ENCODE measurements around the gene GRK3. TPM values are rescaled to one million over a fixed set of nuclear protein-coding genes. Genes with fewer than 3 reads are reported as not detected.

GRK3 gene
- total RNA-seq, 1 donor from 2014 or later: 66.7 TPM

- H3K36me3 Mint-ChIP-seq (ENCODE audit: low read depth): no peaks in the 10 kb centered on the region
- ChIA-PET CTCF (no interaction called here), POLR2A (no interaction called here)
- H3K27ac Mint-ChIP-seq: no peak overlapping the region
- ATAC-seq (ENCODE audit: low read depth) (no peak), DNase-seq (no peak)
- intact Hi-C loops (cut with micrococcal nuclease): no loop called here
- no peaks in the 10 kb centered on the region for H3K4me1 Mint-ChIP-seq
- H3K27me3 Mint-ChIP-seq: peaks cover 2% of the 10 kb centered on the region
- no peak overlapping the region for H3K4me3 Mint-ChIP-seq
- no peaks in the 10 kb centered on the region for H3K9me3 Mint-ChIP-seq
- no peak for TF ChIP-seq CTCF (IDR thresholded peaks at IDR 0.05)
Measured at GRCh38 chr22:25534724-25535123, 29.8 kb upstream of the GRK3 start.

- Mint-ChIP-seq H3K4me1 (no peaks in the 10 kb centered on the region), H3K27me3 (no peaks in the 10 kb centered on the region), H3K9me3 (no peaks in the 10 kb centered on the region), H3K4me3 (no peak overlapping the region), H3K36me3 (ENCODE audit: low read depth) (no peaks in the 10 kb centered on the region), H3K27ac (no peak overlapping the region)
- no peak for TF ChIP-seq CTCF (IDR thresholded peaks at IDR 0.05)
- DNase-seq (no peak), ATAC-seq (ENCODE audit: low read depth) (no peak)
- POLR2A ChIA-PET: interaction anchor here (0.7 kb wide), 1 partner anchor 108 kb away, joined by 3 read pairs; no protein-coding TSS in a partner anchor
- intact Hi-C loops (cut with micrococcal nuclease): no loop called here
- CTCF ChIA-PET: no interaction called here
Measured at GRCh38 chr22:25536589-25536988, 27.9 kb upstream of the GRK3 start.

- intact Hi-C loops (cut with micrococcal nuclease): loop anchor here (5.0 kb wide), 3 partner anchors 42 to 117 kb away; no protein-coding TSS in a partner anchor
- CTCF ChIA-PET: interaction anchor here (1.7 kb wide), 2 partner anchors 78 to 162 kb away, joined by 4 to 10 read pairs; no protein-coding TSS in a partner anchor
- Mint-ChIP-seq H3K4me3 (no peak overlapping the region), H3K9me3 (no peaks in the 10 kb centered on the region), H3K36me3 (ENCODE audit: low read depth) (no peaks in the 10 kb centered on the region), H3K27me3 (no peaks in the 10 kb centered on the region), H3K27ac (no peak overlapping the region), H3K4me1 (peaks cover 15% of the 10 kb centered on the region)
- no peak for TF ChIP-seq CTCF (IDR thresholded peaks at IDR 0.05)
- POLR2A ChIA-PET: no interaction called here
- ATAC-seq (ENCODE audit: low read depth) (no peak), DNase-seq (no peak)
Measured at GRCh38 chr22:25540166-25540907, 24.1 kb upstream of the GRK3 start.

- H3K9me3 Mint-ChIP-seq: no peaks in the 10 kb centered on the region
- no peak overlapping the region for H3K4me3 Mint-ChIP-seq
- H3K4me1 Mint-ChIP-seq: peaks cover 22% of the 10 kb centered on the region
- no peaks in the 10 kb centered on the region for H3K27me3 Mint-ChIP-seq
- ChIA-PET CTCF (interaction anchor here (1.7 to 4.0 kb wide), 3 partner anchors 25 to 161 kb away, joined by 4 to 68 read pairs (median 10); partner anchors contain the start of gene GRK3), POLR2A (interaction anchor here (0.6 kb wide), 1 partner anchor 22 kb away, joined by 6 read pairs; no protein-coding TSS in a partner anchor)
- no peak for DNase-seq
- no peaks in the 10 kb centered on the region for H3K36me3 Mint-ChIP-seq (ENCODE audit: low read depth)
- intact Hi-C loops (cut with micrococcal nuclease): loop anchor here (5.0 kb wide), 3 partner anchors 41 to 116 kb away; no protein-coding TSS in a partner anchor
- no peak for TF ChIP-seq CTCF (IDR thresholded peaks at IDR 0.05)
- H3K27ac Mint-ChIP-seq: no peak overlapping the region
- no peak for ATAC-seq (ENCODE audit: low read depth)
Measured at GRCh38 chr22:25540908-25541660, 23.4 kb upstream of the GRK3 start.

GRCh38 chr22:25542191-25542590, 22.3 kb upstream of the GRK3 start:
- H3K4me1 Mint-ChIP-seq: peaks cover 33% of the 10 kb centered on the region
- ChIA-PET CTCF (interaction anchor here (1.1 to 4.0 kb wide), 5 partner anchors 24 to 231 kb away, joined by 4 to 68 read pairs (median 10); partner anchors contain the start of gene GRK3), POLR2A (interaction anchor here (0.5 kb wide), 1 partner anchor 83 kb away, joined by 3 read pairs; no protein-coding TSS in a partner anchor)
- H3K36me3 Mint-ChIP-seq (ENCODE audit: low read depth): no peaks in the 10 kb centered on the region
- DNase-seq (no peak), ATAC-seq (ENCODE audit: low read depth) (no peak)
- no peak overlapping the region for H3K27ac Mint-ChIP-seq
- peaks cover 3% of the 10 kb centered on the region for H3K9me3 Mint-ChIP-seq
- H3K4me3 Mint-ChIP-seq: no peak overlapping the region
- intact Hi-C loops (cut with micrococcal nuclease): loop anchor here (5.0 kb wide), 3 partner anchors 40 to 115 kb away; no protein-coding TSS in a partner anchor
- TF ChIP-seq CTCF (IDR thresholded peaks at IDR 0.05): no peak
- no peaks in the 10 kb centered on the region for H3K27me3 Mint-ChIP-seq
